HEK293 (cell line): ENCODE measurements around the gene NTRK3.

ENCODE experiments used
- PBX3 ChIP-seq: sonication (generic); formaldehyde crosslinking; IDR thresholded peaks from 2 replicates; pipeline ENCODE4 v1.8.1; 2022; ENCODE audit warnings: mild to moderate bottlenecking, moderate library complexity, missing genetic modification reagents
- YY1 ChIP-seq: fragments of 450-650 bp; formaldehyde crosslinking; IDR thresholded peaks from 2 replicates; pipeline ENCODE4 v1.5.1; 2018; ENCODE audit warnings: missing biosample characterization, missing genetic modification characterization
- ZNF133 ChIP-seq: fragments of 450-650 bp; formaldehyde crosslinking; IDR thresholded peaks from 2 replicates; pipeline ENCODE4 v1.5.1; 2016; ENCODE audit warnings: missing biosample characterization, missing genetic modification characterization
- ZNF19 ChIP-seq: fragments of 450-650 bp; formaldehyde crosslinking; IDR thresholded peaks from 2 replicates; pipeline ENCODE4; 2016; ENCODE audit warnings: missing biosample characterization, missing genetic modification characterization, low read depth
- ZNF223 ChIP-seq: fragments of 450-650 bp; formaldehyde crosslinking; IDR thresholded peaks from 2 replicates; pipeline ENCODE4 v1.5.1; 2016; ENCODE audit warnings: missing biosample characterization, missing genetic modification characterization
- ZNF280C ChIP-seq: fragments of 450-650 bp; formaldehyde crosslinking; IDR thresholded peaks from 2 replicates; pipeline ENCODE4 v1.5.1; 2016; ENCODE audit warnings: missing biosample characterization, missing genetic modification characterization
- ZNF362 ChIP-seq: fragments of 450-650 bp; formaldehyde crosslinking; IDR thresholded peaks from 2 replicates; pipeline ENCODE4 v1.5.1; 2016; ENCODE audit warnings: missing biosample characterization, missing genetic modification characterization
- ZNF530 ChIP-seq: fragments of 450-650 bp; formaldehyde crosslinking; IDR thresholded peaks from 2 replicates; pipeline ENCODE4 v1.5.1; 2016; ENCODE audit warnings: low read depth, missing biosample characterization, missing genetic modification characterization
- ZNF660 ChIP-seq: fragments of 450-650 bp; IDR thresholded peaks from 2 replicates; pipeline ENCODE4 v1.5.1; 2018; ENCODE audit warnings: missing biosample characterization, mild to moderate bottlenecking, missing genetic modification characterization
- TF ChIP-seq, protein P1 (sequence below): fragments of 450-650 bp; formaldehyde crosslinking; IDR thresholded peaks from 2 replicates; pipeline ENCODE4 v1.5.1; 2016; ENCODE audit warnings: missing biosample characterization, missing genetic modification characterization
- TF ChIP-seq, protein P2 (sequence below): fragments of 450-650 bp; formaldehyde crosslinking; IDR thresholded peaks from 2 replicates; pipeline ENCODE4 v1.5.1; 2016; ENCODE audit warnings: missing biosample characterization, missing genetic modification characterization

- TF ChIP-seq, protein P1, sequence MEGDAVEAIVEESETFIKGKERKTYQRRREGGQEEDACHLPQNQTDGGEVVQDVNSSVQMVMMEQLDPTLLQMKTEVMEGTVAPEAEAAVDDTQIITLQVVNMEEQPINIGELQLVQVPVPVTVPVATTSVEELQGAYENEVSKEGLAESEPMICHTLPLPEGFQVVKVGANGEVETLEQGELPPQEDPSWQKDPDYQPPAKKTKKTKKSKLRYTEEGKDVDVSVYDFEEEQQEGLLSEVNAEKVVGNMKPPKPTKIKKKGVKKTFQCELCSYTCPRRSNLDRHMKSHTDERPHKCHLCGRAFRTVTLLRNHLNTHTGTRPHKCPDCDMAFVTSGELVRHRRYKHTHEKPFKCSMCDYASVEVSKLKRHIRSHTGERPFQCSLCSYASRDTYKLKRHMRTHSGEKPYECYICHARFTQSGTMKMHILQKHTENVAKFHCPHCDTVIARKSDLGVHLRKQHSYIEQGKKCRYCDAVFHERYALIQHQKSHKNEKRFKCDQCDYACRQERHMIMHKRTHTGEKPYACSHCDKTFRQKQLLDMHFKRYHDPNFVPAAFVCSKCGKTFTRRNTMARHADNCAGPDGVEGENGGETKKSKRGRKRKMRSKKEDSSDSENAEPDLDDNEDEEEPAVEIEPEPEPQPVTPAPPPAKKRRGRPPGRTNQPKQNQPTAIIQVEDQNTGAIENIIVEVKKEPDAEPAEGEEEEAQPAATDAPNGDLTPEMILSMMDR: no peak
- TF ChIP-seq, protein P2, sequence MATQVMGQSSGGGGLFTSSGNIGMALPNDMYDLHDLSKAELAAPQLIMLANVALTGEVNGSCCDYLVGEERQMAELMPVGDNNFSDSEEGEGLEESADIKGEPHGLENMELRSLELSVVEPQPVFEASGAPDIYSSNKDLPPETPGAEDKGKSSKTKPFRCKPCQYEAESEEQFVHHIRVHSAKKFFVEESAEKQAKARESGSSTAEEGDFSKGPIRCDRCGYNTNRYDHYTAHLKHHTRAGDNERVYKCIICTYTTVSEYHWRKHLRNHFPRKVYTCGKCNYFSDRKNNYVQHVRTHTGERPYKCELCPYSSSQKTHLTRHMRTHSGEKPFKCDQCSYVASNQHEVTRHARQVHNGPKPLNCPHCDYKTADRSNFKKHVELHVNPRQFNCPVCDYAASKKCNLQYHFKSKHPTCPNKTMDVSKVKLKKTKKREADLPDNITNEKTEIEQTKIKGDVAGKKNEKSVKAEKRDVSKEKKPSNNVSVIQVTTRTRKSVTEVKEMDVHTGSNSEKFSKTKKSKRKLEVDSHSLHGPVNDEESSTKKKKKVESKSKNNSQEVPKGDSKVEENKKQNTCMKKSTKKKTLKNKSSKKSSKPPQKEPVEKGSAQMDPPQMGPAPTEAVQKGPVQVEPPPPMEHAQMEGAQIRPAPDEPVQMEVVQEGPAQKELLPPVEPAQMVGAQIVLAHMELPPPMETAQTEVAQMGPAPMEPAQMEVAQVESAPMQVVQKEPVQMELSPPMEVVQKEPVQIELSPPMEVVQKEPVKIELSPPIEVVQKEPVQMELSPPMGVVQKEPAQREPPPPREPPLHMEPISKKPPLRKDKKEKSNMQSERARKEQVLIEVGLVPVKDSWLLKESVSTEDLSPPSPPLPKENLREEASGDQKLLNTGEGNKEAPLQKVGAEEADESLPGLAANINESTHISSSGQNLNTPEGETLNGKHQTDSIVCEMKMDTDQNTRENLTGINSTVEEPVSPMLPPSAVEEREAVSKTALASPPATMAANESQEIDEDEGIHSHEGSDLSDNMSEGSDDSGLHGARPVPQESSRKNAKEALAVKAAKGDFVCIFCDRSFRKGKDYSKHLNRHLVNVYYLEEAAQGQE: no peak
- no peak for TF ChIP-seq ZNF280C (tag by site-specific recombination)
- no peak for TF ChIP-seq ZNF362 (tag by site-specific recombination)
- no peak for TF ChIP-seq ZNF133 (tag by site-specific recombination)
- TF ChIP-seq ZNF223 (tag by site-specific recombination): no peak
- no peak for TF ChIP-seq YY1 (tag by site-specific recombination)
- TF ChIP-seq ZNF530 (tag by site-specific recombination): no peak
- no peak for TF ChIP-seq ZNF660 (tag by site-specific recombination)
- no peak for TF ChIP-seq PBX3 (CRISPR knock-in tag)
- no peak for TF ChIP-seq ZNF19 (tag by site-specific recombination)
Observed at GRCh38 chr15:88269356-88270062, 13.0 kb upstream of the NTRK3 start.
